Fibroblast of lung (primary cell): ENCODE measurements around the gene UBN1. TPM values are rescaled to one million over a fixed set of nuclear protein-coding genes. Genes with fewer than 3 reads are reported as not detected.

Source experiments
- DNase-seq, 2 donors: peaks; one replicate each; pipeline versions ENCODE4 v3.0.0 to v3.0.0-alpha.2; 2010; ENCODE audit warnings: low read depth in 2 of 2
- H2AFZ ChIP-seq: 2 replicates; pipeline ENCODE4 v1.5.1; 2012; ENCODE audit warnings: low read length, control low read depth, inconsistent platforms
- H3K27ac ChIP-seq: 2 replicates; pipeline ENCODE4 v1.5.1; 2011; ENCODE audit warnings: low read length, control low read depth; ENCODE audit not compliant: insufficient read depth
- H3K27me3 ChIP-seq: 2 replicates; pipeline ENCODE4 v1.5.1; 2011; ENCODE audit warnings: mild to moderate bottlenecking, low read length; ENCODE audit not compliant: control insufficient read depth, insufficient read depth
- H3K36me3 ChIP-seq: 2 replicates; pipeline ENCODE4 v1.5.1; 2011; ENCODE audit warnings: low read length; ENCODE audit not compliant: control insufficient read depth, insufficient read depth
- H3K4me1 ChIP-seq: 2 replicates; pipeline ENCODE4 v1.5.1; 2011; ENCODE audit warnings: low read length; ENCODE audit not compliant: control insufficient read depth, insufficient read depth; ENCODE audit errors: extremely low read depth
- H3K4me2 ChIP-seq: 2 replicates; pipeline ENCODE4 v1.5.1; 2011; ENCODE audit warnings: low read length, control low read depth; ENCODE audit not compliant: insufficient read depth; ENCODE audit errors: extremely low read depth
- H3K4me3 ChIP-seq, 4 experiments: fragments of 200-600 bp in 1 of 4; sonication (generic) in 1 of 4; replicated peaks in 1 of 4; 2 replicates each; pipeline ENCODE4 v1.5.1; 2011 to 2016; ENCODE audit warnings: low read length in 4 of 4, low read depth in 3 of 4, mild to moderate bottlenecking in 3 of 4, control low read depth in 2 of 4, inconsistent platforms in 1 of 4, mixed read lengths in 1 of 4; ENCODE audit not compliant: insufficient read depth in 1 of 4; ENCODE audit errors: control extremely low read depth in 1 of 4
- H3K79me2 ChIP-seq: 2 replicates; pipeline ENCODE4 v1.5.1; 2012; ENCODE audit warnings: mild to moderate bottlenecking, low read length, inconsistent platforms; ENCODE audit not compliant: control insufficient read depth, insufficient read depth
- H3K9ac ChIP-seq: 2 replicates; pipeline ENCODE4 v1.5.1; 2011; ENCODE audit warnings: mild to moderate bottlenecking, low read length, control low read depth; ENCODE audit not compliant: insufficient read depth
- H3K9me3 ChIP-seq: 2 replicates; pipeline ENCODE4 v1.5.1; 2012; ENCODE audit warnings: low read depth, low read length; ENCODE audit not compliant: control insufficient read depth, insufficient read depth
- H4K20me1 ChIP-seq: 2 replicates; pipeline ENCODE4 v1.5.1; 2011; ENCODE audit warnings: low read length; ENCODE audit not compliant: control insufficient read depth, insufficient read depth; ENCODE audit errors: extremely low read depth
- EZH2 ChIP-seq: IDR thresholded peaks from 2 replicates; pipeline ENCODE4 v1.5.1; 2012; ENCODE audit warnings: low read length, control low read depth, mild to moderate bottlenecking; ENCODE audit errors: missing control alignments
- polyA plus RNA-seq, 2 donors: library from polyadenylated mRNA; depleted of rRNA in 1 of 2; stranded (reverse) in 1 of 2; unstranded in 1 of 2; fragments of >200 nt; gene quantifications; 2 replicates each; pipeline ENCODE4 v1.2.1, GENCODE V29; 2011 to 2012; ENCODE audit warnings: missing spikeins in 1 of 2
- total RNA-seq: library from RNA; depleted of rRNA; stranded (reverse); fragments of >200 nt; gene quantifications from 2 replicates; pipeline ENCODE4 v1.2.1, GENCODE V29; 2014
- TF ChIP-seq, protein P1 (sequence below), 2 donors: IDR thresholded peaks in 1 of 2; conservative IDR thresholded peaks in 1 of 2; 1 replicate in 1 of 2; 2 replicates in 1 of 2; pipeline ENCODE4 v1.5.1; 2011 to 2012; ENCODE audit warnings: low read length in 2 of 2, control low read depth in 1 of 2, inconsistent platforms in 1 of 2, low read depth in 1 of 2, mild to moderate bottlenecking in 1 of 2

UBN1 gene
- total and polyA plus RNA-seq, 2 donors (not counting 1 experiment from before 2014, with no cell fraction given): 13.6 to 21.1 TPM

- TF ChIP-seq EZH2: no peak
- TF ChIP-seq, protein P1, sequence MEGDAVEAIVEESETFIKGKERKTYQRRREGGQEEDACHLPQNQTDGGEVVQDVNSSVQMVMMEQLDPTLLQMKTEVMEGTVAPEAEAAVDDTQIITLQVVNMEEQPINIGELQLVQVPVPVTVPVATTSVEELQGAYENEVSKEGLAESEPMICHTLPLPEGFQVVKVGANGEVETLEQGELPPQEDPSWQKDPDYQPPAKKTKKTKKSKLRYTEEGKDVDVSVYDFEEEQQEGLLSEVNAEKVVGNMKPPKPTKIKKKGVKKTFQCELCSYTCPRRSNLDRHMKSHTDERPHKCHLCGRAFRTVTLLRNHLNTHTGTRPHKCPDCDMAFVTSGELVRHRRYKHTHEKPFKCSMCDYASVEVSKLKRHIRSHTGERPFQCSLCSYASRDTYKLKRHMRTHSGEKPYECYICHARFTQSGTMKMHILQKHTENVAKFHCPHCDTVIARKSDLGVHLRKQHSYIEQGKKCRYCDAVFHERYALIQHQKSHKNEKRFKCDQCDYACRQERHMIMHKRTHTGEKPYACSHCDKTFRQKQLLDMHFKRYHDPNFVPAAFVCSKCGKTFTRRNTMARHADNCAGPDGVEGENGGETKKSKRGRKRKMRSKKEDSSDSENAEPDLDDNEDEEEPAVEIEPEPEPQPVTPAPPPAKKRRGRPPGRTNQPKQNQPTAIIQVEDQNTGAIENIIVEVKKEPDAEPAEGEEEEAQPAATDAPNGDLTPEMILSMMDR (conservative IDR thresholded peaks at IDR 0.05 in 1 of 2, IDR thresholded peaks at IDR 0.05 in 1 of 2; ENCODE audit: low read depth in 1 of 2, low read length in 2 of 2): no peak
- peaks cover 32% of the 10 kb centered on the region for H3K36me3 ChIP-seq
- no peak overlapping the region for H3K27ac ChIP-seq
- H3K9me3 ChIP-seq: no peaks in the 10 kb centered on the region
- H4K20me1 ChIP-seq: no peaks in the 10 kb centered on the region
- no peak for DNase-seq
- H2AFZ ChIP-seq: no peak overlapping the region
- no peak overlapping the region for H3K4me2 ChIP-seq
- no peak overlapping the region for H3K4me3 ChIP-seq
- H3K9ac ChIP-seq: no peak overlapping the region
- no peaks in the 10 kb centered on the region for H3K27me3 ChIP-seq
- H3K4me1 ChIP-seq: peaks cover 2% of the 10 kb centered on the region
- no peaks in the 10 kb centered on the region for H3K79me2 ChIP-seq
Measured at GRCh38 chr16:4877380-4877685, 30.1 kb downstream of the UBN1 start.

- Histone ChIP-seq H3K4me3 (no peak overlapping the region), H3K4me1 (peaks cover 4% of the 10 kb centered on the region), H3K27me3 (no peaks in the 10 kb centered on the region), H3K36me3 (peaks cover 38% of the 10 kb centered on the region), H2AFZ (no peak overlapping the region), H3K79me2 (no peaks in the 10 kb centered on the region), H3K4me2 (no peak overlapping the region), H4K20me1 (no peaks in the 10 kb centered on the region), H3K9me3 (no peaks in the 10 kb centered on the region), H3K9ac (no peak overlapping the region), H3K27ac (no peak overlapping the region)
- DNase-seq: no peak
- TF ChIP-seq EZH2: no peak
- TF ChIP-seq, protein P1 (conservative IDR thresholded peaks at IDR 0.05 in 1 of 2, IDR thresholded peaks at IDR 0.05 in 1 of 2; ENCODE audit: low read depth in 1 of 2, low read length in 2 of 2): no peak
Measured at GRCh38 chr16:4879049-4879448, 31.8 kb downstream of the UBN1 start.

GRCh38 chr16:4880006-4880580 is 32.8 kb downstream of the UBN1 start:
- no peak overlapping the region for H3K4me2 ChIP-seq
- H3K9me3 ChIP-seq: no peaks in the 10 kb centered on the region
- peaks cover 48% of the 10 kb centered on the region for H3K36me3 ChIP-seq
- H3K4me1 ChIP-seq: peaks cover 4% of the 10 kb centered on the region
- H3K27ac ChIP-seq: no peak overlapping the region
- H2AFZ ChIP-seq: no peak overlapping the region
- H3K79me2 ChIP-seq: no peaks in the 10 kb centered on the region
- TF ChIP-seq EZH2: no peak
- TF ChIP-seq, protein P1 (conservative IDR thresholded peaks at IDR 0.05 in 1 of 2, IDR thresholded peaks at IDR 0.05 in 1 of 2; ENCODE audit: low read depth in 1 of 2, low read length in 2 of 2): no peak
- no peaks in the 10 kb centered on the region for H4K20me1 ChIP-seq
- no peak overlapping the region for H3K9ac ChIP-seq
- no peak for DNase-seq
- H3K4me3 ChIP-seq: no peak overlapping the region
- H3K27me3 ChIP-seq: no peaks in the 10 kb centered on the region
